Vagina (tissue), 2 donors: ENCODE measurements around the gene SHROOM2. TPM values are rescaled to one million over a fixed set of nuclear protein-coding genes. Genes with fewer than 3 reads are reported as not detected.

Source experiments
- DNase-seq, 2 donors: peaks; one replicate each; pipeline ENCODE4 v3.0.0-alpha.2; 2017; ENCODE audit errors: extremely low spot score in 2 of 2
- H3K27ac ChIP-seq: fragments of 200-600 bp; sonication (generic); one replicate; pipeline ENCODE4 v1.5.1; 2019
- H3K27me3 ChIP-seq: fragments of 200-600 bp; sonication (generic); one replicate; pipeline ENCODE4 v1.5.1; 2019
- H3K36me3 ChIP-seq, 2 donors: fragments of 200-600 bp; sonication (generic); one replicate each; pipeline ENCODE4 v1.5.1; 2017 to 2019
- H3K4me1 ChIP-seq: fragments of 200-600 bp; sonication (generic); one replicate; pipeline ENCODE4 v1.5.1; 2019
- H3K4me3 ChIP-seq, 2 donors: fragments of 200-600 bp; sonication (generic); 1 replicate in 1 of 2; 2 replicates in 1 of 2; pipeline ENCODE4 v1.5.1; 2016 to 2019
- H3K9me3 ChIP-seq: fragments of 200-600 bp; sonication (generic); one replicate; pipeline ENCODE4 v1.5.1; 2019
- CTCF ChIP-seq, 3 experiments: fragments of 450-650 bp in 2 of 3; fragments of 200-600 bp in 1 of 3; sonication (generic) in 1 of 3; IDR thresholded peaks; one replicate each; pipeline ENCODE4 v1.5.1; 2017 to 2019; ENCODE audit warnings: antibody characterized with exemption in 3 of 3, mild to moderate bottlenecking in 2 of 3, moderate library complexity in 2 of 3
- POLR2A ChIP-seq, 2 donors: fragments of 450-650 bp; IDR thresholded peaks; one replicate each; pipeline ENCODE4 v1.6.1; 2017; ENCODE audit warnings: antibody characterized with exemption in 2 of 2, mild to moderate bottlenecking in 2 of 2, moderate library complexity in 2 of 2
- POLR2AphosphoS5 ChIP-seq, 2 donors: sonication (generic); formaldehyde crosslinking; IDR thresholded peaks; one replicate each; pipeline ENCODE4 v1.9.0; 2017; ENCODE audit warnings: antibody characterized with exemption in 2 of 2, mild to moderate bottlenecking in 2 of 2, low read depth in 1 of 2; ENCODE audit not compliant: insufficient read depth in 1 of 2
- intact Hi-C: fragments of 100-400 bp; cut with DNase I; formaldehyde crosslinking; loops from one replicate; pipeline ENCODE4 v1.15.1; 2023
- total RNA-seq: library from RNA; depleted of rRNA; stranded (reverse); fragments of >200 nt; gene quantifications from one replicate; pipeline ENCODE4 v1.2.3, GENCODE V29; 2016

SHROOM2 gene
- total RNA-seq, 1 donor from 2014 or later: 8.8 TPM

- no peak overlapping the region for H3K4me3 ChIP-seq
- no peak for DNase-seq
- H3K27ac ChIP-seq: no peak overlapping the region
- no peaks in the 10 kb centered on the region for H3K36me3 ChIP-seq
- H3K9me3 ChIP-seq: no peaks in the 10 kb centered on the region
- no peaks in the 10 kb centered on the region for H3K4me1 ChIP-seq
- intact Hi-C loops: no loop called here
- no peak for TF ChIP-seq POLR2A (IDR thresholded peaks at IDR 0.05)
- TF ChIP-seq POLR2AphosphoS5 (IDR thresholded peaks at IDR 0.05; ENCODE audit: insufficient read depth in 1 of 2, low read depth in 1 of 2): no peak
- no peaks in the 10 kb centered on the region for H3K27me3 ChIP-seq
Observed at GRCh38 chrX:9952300-9952699, 166.1 kb downstream of the SHROOM2 start.

GRCh38 chrX:9953396-9953795, 167.2 kb downstream of the SHROOM2 start:
- no peak for DNase-seq
- Histone ChIP-seq H3K27me3 (no peaks in the 10 kb centered on the region), H3K4me1 (no peaks in the 10 kb centered on the region), H3K9me3 (no peaks in the 10 kb centered on the region), H3K36me3 (no peaks in the 10 kb centered on the region), H3K27ac (no peak overlapping the region), H3K4me3 (no peak overlapping the region)
- no peak for TF ChIP-seq POLR2A (IDR thresholded peaks at IDR 0.05)
- no peak for TF ChIP-seq POLR2AphosphoS5 (IDR thresholded peaks at IDR 0.05; ENCODE audit: insufficient read depth in 1 of 2, low read depth in 1 of 2)
- no peak for TF ChIP-seq CTCF (IDR thresholded peaks at IDR 0.05)
- intact Hi-C loops: no loop called here

DNA sequence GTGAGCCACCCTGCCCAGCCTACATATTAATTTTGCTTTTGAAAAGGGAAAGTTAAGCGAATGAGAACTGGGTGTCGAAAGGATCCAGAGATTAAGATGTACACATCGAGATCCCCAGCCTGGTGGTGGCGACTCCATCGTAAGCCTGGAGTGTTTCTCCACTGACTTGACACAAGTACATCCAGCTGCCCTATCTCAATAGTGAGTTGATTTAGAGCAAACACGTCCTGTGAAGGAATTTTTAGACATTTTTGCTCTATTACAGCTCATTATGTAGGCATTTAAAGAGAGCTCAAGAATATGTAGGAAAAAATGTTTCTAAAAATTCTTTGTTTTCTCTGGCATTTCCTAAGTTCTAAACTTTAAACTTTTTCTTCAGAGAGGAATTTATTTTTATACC, 169.3 kb downstream of the SHROOM2 start:
- no peak overlapping the region for H3K27ac ChIP-seq
- no peaks in the 10 kb centered on the region for H3K27me3 ChIP-seq
- no peak for DNase-seq
- no peaks in the 10 kb centered on the region for H3K9me3 ChIP-seq
- H3K36me3 ChIP-seq: no peaks in the 10 kb centered on the region
- H3K4me3 ChIP-seq: no peak overlapping the region
- TF ChIP-seq CTCF (IDR thresholded peaks at IDR 0.05) (no peak), POLR2AphosphoS5 (IDR thresholded peaks at IDR 0.05; ENCODE audit: insufficient read depth in 1 of 2, low read depth in 1 of 2) (no peak), POLR2A (IDR thresholded peaks at IDR 0.05) (no peak)
- no peaks in the 10 kb centered on the region for H3K4me1 ChIP-seq
- intact Hi-C loops: no loop called here

GRCh38 chrX:9957743-9958142, 171.5 kb downstream of the SHROOM2 start:
- no peak overlapping the region for H3K4me3 ChIP-seq
- no peak for DNase-seq
- H3K27me3 ChIP-seq: no peaks in the 10 kb centered on the region
- no peaks in the 10 kb centered on the region for H3K36me3 ChIP-seq
- no peak overlapping the region for H3K27ac ChIP-seq
- no peaks in the 10 kb centered on the region for H3K4me1 ChIP-seq
- TF ChIP-seq POLR2A (IDR thresholded peaks at IDR 0.05) (no peak), CTCF (IDR thresholded peaks at IDR 0.05) (no peak), POLR2AphosphoS5 (IDR thresholded peaks at IDR 0.05; ENCODE audit: insufficient read depth in 1 of 2, low read depth in 1 of 2) (no peak)
- intact Hi-C loops: no loop called here
- H3K9me3 ChIP-seq: no peaks in the 10 kb centered on the region

GRCh38 chrX:9958183-9958582, 172.0 kb downstream of the SHROOM2 start:
- TF ChIP-seq CTCF (IDR thresholded peaks at IDR 0.05) (no peak), POLR2A (IDR thresholded peaks at IDR 0.05) (no peak), POLR2AphosphoS5 (IDR thresholded peaks at IDR 0.05; ENCODE audit: insufficient read depth in 1 of 2, low read depth in 1 of 2) (no peak)
- intact Hi-C loops: no loop called here
- no peaks in the 10 kb centered on the region for H3K4me1 ChIP-seq

More at GRCh38 chrX:9958183-9958582, 172.0 kb downstream of the SHROOM2 start:
- no peak for DNase-seq
- Histone ChIP-seq H3K27ac (no peak overlapping the region), H3K9me3 (no peaks in the 10 kb centered on the region), H3K4me3 (no peak overlapping the region), H3K36me3 (no peaks in the 10 kb centered on the region), H3K27me3 (no peaks in the 10 kb centered on the region)
